H9 (cell line): ENCODE measurements around the gene TEX22. TPM values are rescaled to one million over a fixed set of nuclear protein-coding genes. Genes with fewer than 3 reads are reported as not detected.

Experiments used
- DNase-seq: peaks from one replicate; pipeline ENCODE4 v3.0.0-alpha.2; 2017
- H2AFZ ChIP-seq: one replicate; pipeline ENCODE4 v1.6.1; 2013; ENCODE audit warnings: mild to moderate bottlenecking, low read length, control low read depth, moderate library complexity
- H2AK5ac ChIP-seq: 2 replicates; pipeline ENCODE4 v1.6.1; 2013; ENCODE audit warnings: low read length, control low read depth, mixed read lengths; ENCODE audit not compliant: insufficient read length
- H2BK120ac ChIP-seq: one replicate; pipeline ENCODE4 v1.6.1; 2013; ENCODE audit warnings: low read depth, mild to moderate bottlenecking, low read length, control low read depth, inconsistent platforms; ENCODE audit not compliant: poor library complexity, severe bottlenecking
- H2BK12ac ChIP-seq: 2 replicates; pipeline ENCODE4 v1.6.1; 2013; ENCODE audit warnings: low read length, control low read depth, mixed read lengths, low read depth; ENCODE audit not compliant: insufficient read length
- H2BK15ac ChIP-seq: 2 replicates; pipeline ENCODE4 v1.6.1; 2013; ENCODE audit warnings: low read depth, low read length, control low read depth
- H2BK20ac ChIP-seq: one replicate; pipeline ENCODE4 v1.6.1; 2013; ENCODE audit warnings: low read depth, mild to moderate bottlenecking, low read length, control low read depth, inconsistent platforms; ENCODE audit not compliant: poor library complexity, severe bottlenecking
- H2BK5ac ChIP-seq: 2 replicates; pipeline ENCODE4 v1.6.1; 2013; ENCODE audit warnings: low read length, control low read depth, mixed read lengths; ENCODE audit not compliant: insufficient read length
- H3K14ac ChIP-seq: 2 replicates; pipeline ENCODE4 v1.6.1; 2013; ENCODE audit warnings: low read length, control low read depth; ENCODE audit not compliant: insufficient read depth
- H3K18ac ChIP-seq: 2 replicates; pipeline ENCODE4 v1.6.1; 2013; ENCODE audit warnings: low read depth, mild to moderate bottlenecking, mixed read lengths, low read length, control low read depth; ENCODE audit not compliant: insufficient read length
- H3K23ac ChIP-seq: 2 replicates; pipeline ENCODE4 v1.6.1; 2013; ENCODE audit warnings: low read length, control low read depth, mixed read lengths, low read depth; ENCODE audit not compliant: insufficient read length
- H3K23me2 ChIP-seq: 2 replicates; pipeline ENCODE4 v1.6.1; 2013; ENCODE audit warnings: low read depth, mild to moderate bottlenecking, mixed read lengths, low read length, control low read depth; ENCODE audit not compliant: insufficient read length, poor library complexity, severe bottlenecking
- H3K27ac ChIP-seq: 2 replicates; pipeline ENCODE4 v1.5.1; 2013; ENCODE audit warnings: low read length, control low read depth, mixed read lengths, low read depth; ENCODE audit not compliant: insufficient read length
- H3K27me3 ChIP-seq: 2 replicates; pipeline ENCODE4 v1.6.1; 2013; ENCODE audit warnings: low read length, control low read depth, inconsistent platforms; ENCODE audit not compliant: insufficient read depth
- H3K4ac ChIP-seq: 2 replicates; pipeline ENCODE4 v1.6.1; 2013; ENCODE audit warnings: low read depth, mild to moderate bottlenecking, control low read depth, inconsistent platforms, low read length, moderate library complexity
- H3K4me1 ChIP-seq: 2 replicates; pipeline ENCODE4 v1.6.1; 2013; ENCODE audit warnings: low read length, control low read depth, inconsistent platforms; ENCODE audit not compliant: insufficient read depth
- H3K4me2 ChIP-seq: 2 replicates; pipeline ENCODE4 v1.6.1; 2013; ENCODE audit warnings: low read length, control low read depth, mixed read lengths; ENCODE audit not compliant: insufficient read length, insufficient read depth
- H3K56ac ChIP-seq: 2 replicates; pipeline ENCODE4 v1.6.1; 2013; ENCODE audit warnings: low read depth, mild to moderate bottlenecking, mixed read lengths, low read length, control low read depth; ENCODE audit not compliant: insufficient read length
- H3K79me1 ChIP-seq: 2 replicates; pipeline ENCODE4 v1.6.1; 2013; ENCODE audit warnings: low read depth, mild to moderate bottlenecking, moderate library complexity, low read length, control low read depth, inconsistent platforms; ENCODE audit not compliant: insufficient read depth, poor library complexity, severe bottlenecking
- H3K79me2 ChIP-seq: 2 replicates; pipeline ENCODE4 v1.6.1; 2013; ENCODE audit warnings: low read length, control low read depth, inconsistent platforms; ENCODE audit not compliant: insufficient read depth
- H3K9ac ChIP-seq: 2 replicates; pipeline ENCODE4 v1.6.1; 2013; ENCODE audit warnings: low read length, control low read depth, mixed read lengths; ENCODE audit not compliant: insufficient read length; ENCODE audit errors: extremely low read depth
- H3K9me3 ChIP-seq: one replicate; pipeline ENCODE4 v1.6.1; 2013; ENCODE audit warnings: low read depth, low read length, inconsistent platforms; ENCODE audit not compliant: control insufficient read depth
- H3T11ph ChIP-seq: one replicate; pipeline ENCODE4 v1.6.1; 2013; ENCODE audit warnings: mild to moderate bottlenecking, low read length, control low read depth, inconsistent platforms
- H4K20me1 ChIP-seq: one replicate; pipeline ENCODE4 v1.6.1; 2013; ENCODE audit not compliant: control insufficient read depth, insufficient read length, insufficient read depth
- H4K5ac ChIP-seq: 2 replicates; pipeline ENCODE4 v1.6.1; 2013; ENCODE audit warnings: low read depth, mild to moderate bottlenecking, mixed read lengths, low read length, control low read depth; ENCODE audit not compliant: insufficient read length
- H4K8ac ChIP-seq: replicated peaks from 2 replicates; pipeline ENCODE4 v1.6.1; 2013; ENCODE audit warnings: low read length, control low read depth, mixed read lengths, low read depth; ENCODE audit not compliant: insufficient read length
- H4K91ac ChIP-seq: 2 replicates; pipeline ENCODE4 v1.6.1; 2013; ENCODE audit warnings: low read depth, mild to moderate bottlenecking, moderate library complexity, mixed read lengths, low read length, control low read depth; ENCODE audit not compliant: insufficient read length
- H3K27ac Mint-ChIP-seq, 3 experiments: 2 replicates in 2 of 3; 3 replicates in 1 of 3; pipeline ENCODE4 v1.8.0; 2020 to 2021; ENCODE audit warnings: mixed read lengths in 3 of 3, mild to moderate bottlenecking in 1 of 3, moderate library complexity in 1 of 3
- H3K27me3 Mint-ChIP-seq: 2 replicates; pipeline ENCODE4 v1.8.0; 2021; ENCODE audit warnings: low read depth, mild to moderate bottlenecking, moderate library complexity, mixed read lengths
- H3K36me3 Mint-ChIP-seq, 3 experiments: 2 replicates in 2 of 3; 3 replicates in 1 of 3; pipeline ENCODE4 v1.8.0; 2020 to 2021; ENCODE audit warnings: low read depth in 3 of 3, mixed read lengths in 3 of 3; ENCODE audit not compliant: insufficient read depth in 1 of 3
- H3K4me1 Mint-ChIP-seq, 2 experiments: 2 replicates each; pipeline ENCODE4 v1.8.0; 2020; ENCODE audit warnings: mixed read lengths in 2 of 2
- H3K4me3 Mint-ChIP-seq, 2 experiments: 2 replicates in 1 of 2; 3 replicates in 1 of 2; pipeline ENCODE4 v1.8.0; 2020 to 2021; ENCODE audit warnings: mild to moderate bottlenecking in 2 of 2, mixed read lengths in 2 of 2, moderate library complexity in 1 of 2
- H3K9me3 Mint-ChIP-seq, 2 experiments: 2 replicates in 1 of 2; 3 replicates in 1 of 2; pipeline ENCODE4 v1.8.0; 2020; ENCODE audit warnings: mild to moderate bottlenecking in 2 of 2, mixed read lengths in 2 of 2, moderate library complexity in 1 of 2
- WGBS: extraction: QIAGEN DNeasy Blood & Tissue Kit; methylation state at CpG from one replicate; pipeline ENCODE4 v1.1.7; 2013; ENCODE audit warnings: missing lambda C conversion rate, low lambda C conversion rate, mixed read lengths; ENCODE audit not compliant: insufficient read length; ENCODE audit errors: extremely low coverage; 5-methylcytosine and 5-hydroxymethylcytosine counted together
- total RNA-seq: library from RNA; stranded (reverse); gene quantifications from 2 replicates; pipeline ENCODE4 v1.2.1, GENCODE V29; 2021
- TF ChIP-seq, protein P1 (sequence below): fragments of 200-600 bp; sonication (generic); conservative IDR thresholded peaks from 3 replicates; pipeline ENCODE4 v1.8.0; 2021; ENCODE audit warnings: antibody characterized with exemption, mild to moderate bottlenecking

The TEX22 gene
- total RNA-seq, 1 experiment from 2014 or later, result 0.83 TPM

DNA sequence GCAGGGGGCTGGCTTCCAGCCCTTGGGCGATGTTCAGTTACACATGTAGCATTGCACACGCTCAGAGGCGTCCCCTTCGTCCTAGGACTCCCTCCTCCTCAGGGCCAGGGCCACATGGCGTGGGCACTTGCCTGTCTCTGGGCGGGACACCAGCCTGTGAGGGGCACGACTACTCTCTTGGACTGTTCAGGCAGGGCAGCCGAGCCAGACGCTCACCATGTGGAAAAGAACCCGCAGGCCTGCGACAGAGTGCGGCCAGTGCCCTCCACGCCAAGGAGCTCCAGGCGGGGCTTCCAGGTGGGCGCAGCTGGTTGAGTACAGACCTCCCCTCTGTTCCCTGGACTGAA, 42.2 kb downstream of the TEX22 start:
- H4K20me1 ChIP-seq, result no peaks in the 10 kb centered on the region
- H3K18ac ChIP-seq, result no peak overlapping the region
- H3K4me1 ChIP-seq, result no peaks in the 10 kb centered on the region

More for the DNA sequence above, 42.2 kb downstream of the TEX22 start:
- Histone ChIP-seq H3K79me2 (peaks cover 10% of the 10 kb centered on the region; the same call in 1 of the 2 replicates), H3K79me1 (peaks cover 2% of the 10 kb centered on the region), H2BK20ac (no peak overlapping the region), H2BK120ac (no peak overlapping the region), H2AK5ac (no peak overlapping the region), H3K4me2 (no peak overlapping the region), H2BK15ac (no peak overlapping the region), H2BK12ac (no peak overlapping the region), H4K91ac (no peak overlapping the region), H4K5ac (no peak overlapping the region), H3K9ac (no peak overlapping the region), H3K56ac (no peak overlapping the region), H3K23me2 (no peaks in the 10 kb centered on the region), H3K14ac (no peak overlapping the region), H4K8ac (no peak overlapping the region), H2BK5ac (no peak overlapping the region), H3T11ph (no peak overlapping the region), H2AFZ (no peak overlapping the region), H3K27me3 (no peaks in the 10 kb centered on the region), H3K4ac (no peak overlapping the region), H3K9me3 (no peaks in the 10 kb centered on the region), H3K27ac (no peak overlapping the region), H3K23ac (no peak overlapping the region)
- Mint-ChIP-seq H3K4me3 (no peak overlapping the region), H3K9me3 (no peaks in the 10 kb centered on the region), H3K27ac (no peak overlapping the region), H3K36me3 (peaks cover 13 to 33% (median 25%) of the 10 kb centered on the region in 3 experiments; a peak in 6 of 7 replicates), H3K4me1 (peaks cover 2% of the 10 kb centered on the region in 2 experiments; a peak in 2 of 4 replicates), H3K27me3 (no peaks in the 10 kb centered on the region)
- TF ChIP-seq, protein P1, sequence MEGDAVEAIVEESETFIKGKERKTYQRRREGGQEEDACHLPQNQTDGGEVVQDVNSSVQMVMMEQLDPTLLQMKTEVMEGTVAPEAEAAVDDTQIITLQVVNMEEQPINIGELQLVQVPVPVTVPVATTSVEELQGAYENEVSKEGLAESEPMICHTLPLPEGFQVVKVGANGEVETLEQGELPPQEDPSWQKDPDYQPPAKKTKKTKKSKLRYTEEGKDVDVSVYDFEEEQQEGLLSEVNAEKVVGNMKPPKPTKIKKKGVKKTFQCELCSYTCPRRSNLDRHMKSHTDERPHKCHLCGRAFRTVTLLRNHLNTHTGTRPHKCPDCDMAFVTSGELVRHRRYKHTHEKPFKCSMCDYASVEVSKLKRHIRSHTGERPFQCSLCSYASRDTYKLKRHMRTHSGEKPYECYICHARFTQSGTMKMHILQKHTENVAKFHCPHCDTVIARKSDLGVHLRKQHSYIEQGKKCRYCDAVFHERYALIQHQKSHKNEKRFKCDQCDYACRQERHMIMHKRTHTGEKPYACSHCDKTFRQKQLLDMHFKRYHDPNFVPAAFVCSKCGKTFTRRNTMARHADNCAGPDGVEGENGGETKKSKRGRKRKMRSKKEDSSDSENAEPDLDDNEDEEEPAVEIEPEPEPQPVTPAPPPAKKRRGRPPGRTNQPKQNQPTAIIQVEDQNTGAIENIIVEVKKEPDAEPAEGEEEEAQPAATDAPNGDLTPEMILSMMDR, result no peak
- DNase-seq, result no peak
- no CpG with 5 or more reads among the region's 15 CpGs for whole genome bisulfite sequencing
